ENCODE results near the gene PIK3C2B. TPM values are rescaled to one million over a fixed set of nuclear protein-coding genes. Genes with fewer than 3 reads are reported as not detected.
A peak's percentile ranks its signal among the peaks of the same experiment; 100 is the strongest.

PIK3C2B gene
- total and polyA plus RNA-seq, 9 donors = 22.0 to 37.1 (median 31.7) TPM

- peak; percentile 80 for DNase-seq
Measured at GRCh38 chr1:204507317-204508105, 12.9 kb upstream of the PIK3C2B start.

GRCh38 chr1:204506969-204507316, 12.3 kb upstream of the PIK3C2B start:
- Histone ChIP-seq H3K27me3 (ENCODE audit: control insufficient read depth, insufficient read depth, low read length) (no peaks in the 10 kb centered on the region), H3K4me1 (ENCODE audit: control insufficient read depth, insufficient read depth, low read length) (peaks cover 5% of the 10 kb centered on the region), H3K4me3 (ENCODE audit: low read length) (peak overlapping the region; percentile 67), H3K27ac (ENCODE audit: low read length) (peak overlapping the region; percentile 98), H3K36me3 (ENCODE audit: control insufficient read depth, insufficient read depth, low read length) (no peaks in the 10 kb centered on the region), H3K9me3 (replicated peaks; ENCODE audit: control insufficient read depth, low read depth, low read length) (no peaks in the 10 kb centered on the region)
- WGBS (ENCODE audit: insufficient coverage) = 1% methylated on average over 7 of the region's 13 CpGs
- peak; percentile 98 for DNase-seq

More at GRCh38 chr1:204507317-204508105, 12.9 kb upstream of the PIK3C2B start:
- Histone ChIP-seq H3K27me3 (ENCODE audit: control insufficient read depth, insufficient read depth, low read length) (no peaks in the 10 kb centered on the region), H3K27ac (ENCODE audit: low read length) (peak overlapping the region; percentile 98), H3K9me3 (replicated peaks; ENCODE audit: control insufficient read depth, low read depth, low read length) (no peaks in the 10 kb centered on the region), H3K4me3 (ENCODE audit: low read length) (peak overlapping the region; percentile 67), H3K36me3 (ENCODE audit: control insufficient read depth, insufficient read depth, low read length) (no peaks in the 10 kb centered on the region), H3K4me1 (ENCODE audit: control insufficient read depth, insufficient read depth, low read length) (peaks cover 5% of the 10 kb centered on the region)
- WGBS (ENCODE audit: insufficient coverage) = 0% methylated on average over 7 of the region's 22 CpGs

- Histone ChIP-seq H3K4me1 (ENCODE audit: control insufficient read depth, insufficient read depth, low read length) (peaks cover 5% of the 10 kb centered on the region), H3K27ac (ENCODE audit: low read length) (peak overlapping the region; percentile 87), H3K4me3 (ENCODE audit: low read length) (peak overlapping the region; percentile 50), H3K27me3 (ENCODE audit: control insufficient read depth, insufficient read depth, low read length) (no peaks in the 10 kb centered on the region), H3K9me3 (replicated peaks; ENCODE audit: control insufficient read depth, low read depth, low read length) (no peaks in the 10 kb centered on the region), H3K36me3 (ENCODE audit: control insufficient read depth, insufficient read depth, low read length) (no peaks in the 10 kb centered on the region)
- peak; percentile 92 for DNase-seq
- WGBS (ENCODE audit: insufficient coverage) = 0% methylated on average over 5 of the region's 27 CpGs
Measured at GRCh38 chr1:204506201-204506968, 11.8 kb upstream of the PIK3C2B start.

- peak overlapping the region; percentile 50 for H3K4me3 ChIP-seq (ENCODE audit: low read length)
- peaks cover 5% of the 10 kb centered on the region for H3K4me1 ChIP-seq (ENCODE audit: control insufficient read depth, insufficient read depth, low read length)
- DNase-seq = no peak
- H3K36me3 ChIP-seq (ENCODE audit: control insufficient read depth, insufficient read depth, low read length) = no peaks in the 10 kb centered on the region
- no CpG with 5 or more reads among the region's 4 CpGs for WGBS (ENCODE audit: insufficient coverage)
- no peaks in the 10 kb centered on the region for H3K9me3 ChIP-seq (replicated peaks; ENCODE audit: control insufficient read depth, low read depth, low read length)
- H3K27ac ChIP-seq (ENCODE audit: low read length) = peak overlapping the region; percentile 87
- no peaks in the 10 kb centered on the region for H3K27me3 ChIP-seq (ENCODE audit: control insufficient read depth, insufficient read depth, low read length)
Measured at GRCh38 chr1:204505674-204506200, 11.1 kb upstream of the PIK3C2B start.

- no peak for DNase-seq
- peaks cover 8% of the 10 kb centered on the region for H3K4me1 ChIP-seq (ENCODE audit: control insufficient read depth, insufficient read depth, low read length)
- no CpG with 5 or more reads among the region's 4 CpGs for WGBS (ENCODE audit: insufficient coverage)
- H3K9me3 ChIP-seq (replicated peaks; ENCODE audit: control insufficient read depth, low read depth, low read length) = peaks cover 2% of the 10 kb centered on the region
- H3K27me3 ChIP-seq (ENCODE audit: control insufficient read depth, insufficient read depth, low read length) = no peaks in the 10 kb centered on the region
- H3K27ac ChIP-seq (ENCODE audit: low read length) = no peak overlapping the region
- no peaks in the 10 kb centered on the region for H3K36me3 ChIP-seq (ENCODE audit: control insufficient read depth, insufficient read depth, low read length)
- no peak overlapping the region for H3K4me3 ChIP-seq (ENCODE audit: low read length)
Measured at GRCh38 chr1:204503913-204504519, 9.4 kb upstream of the PIK3C2B start.

GRCh38 chr1:204503122-204503912, 8.7 kb upstream of the PIK3C2B start:
- WGBS (ENCODE audit: insufficient coverage) = no CpG with 5 or more reads among the region's 7 CpGs
- no peaks in the 10 kb centered on the region for H3K36me3 ChIP-seq (ENCODE audit: control insufficient read depth, insufficient read depth, low read length)
- H3K9me3 ChIP-seq (replicated peaks; ENCODE audit: control insufficient read depth, low read depth, low read length) = peaks cover 2% of the 10 kb centered on the region
- H3K4me1 ChIP-seq (ENCODE audit: control insufficient read depth, insufficient read depth, low read length) = peaks cover 8% of the 10 kb centered on the region
- H3K27me3 ChIP-seq (ENCODE audit: control insufficient read depth, insufficient read depth, low read length) = no peaks in the 10 kb centered on the region
- no peak overlapping the region for H3K4me3 ChIP-seq (ENCODE audit: low read length)
- peak; percentile 89 for DNase-seq
- H3K27ac ChIP-seq (ENCODE audit: low read length) = no peak overlapping the region

- Histone ChIP-seq H3K27me3 (ENCODE audit: control insufficient read depth, insufficient read depth, low read length) (no peaks in the 10 kb centered on the region), H3K4me1 (ENCODE audit: control insufficient read depth, insufficient read depth, low read length) (peaks cover 4% of the 10 kb centered on the region), H3K4me3 (ENCODE audit: low read length) (no peak overlapping the region), H3K27ac (ENCODE audit: low read length) (no peak overlapping the region), H3K36me3 (ENCODE audit: control insufficient read depth, insufficient read depth, low read length) (no peaks in the 10 kb centered on the region), H3K9me3 (replicated peaks; ENCODE audit: control insufficient read depth, low read depth, low read length) (peaks cover 2% of the 10 kb centered on the region)
- 33% methylated on average over 1 of the region's 6 CpGs for WGBS (ENCODE audit: insufficient coverage)
- peak; percentile 54 for DNase-seq
Measured at GRCh38 chr1:204502241-204502640, 7.6 kb upstream of the PIK3C2B start.

GRCh38 chr1:204499511-204500468, 5.2 kb upstream of the PIK3C2B start:
- 72% methylated on average over 6 of the region's 7 CpGs for WGBS (ENCODE audit: insufficient coverage)
- Histone ChIP-seq H3K36me3 (ENCODE audit: control insufficient read depth, insufficient read depth, low read length) (no peaks in the 10 kb centered on the region), H3K27me3 (ENCODE audit: control insufficient read depth, insufficient read depth, low read length) (no peaks in the 10 kb centered on the region), H3K9me3 (replicated peaks; ENCODE audit: control insufficient read depth, low read depth, low read length) (peaks cover 2% of the 10 kb centered on the region), H3K4me3 (ENCODE audit: low read length) (no peak overlapping the region), H3K4me1 (ENCODE audit: control insufficient read depth, insufficient read depth, low read length) (peaks cover 8% of the 10 kb centered on the region), H3K27ac (ENCODE audit: low read length) (peak overlapping the region; percentile 11)
- no peak for DNase-seq

- no CpG with 5 or more reads among the region's 3 CpGs for WGBS (ENCODE audit: insufficient coverage)
- no peak for DNase-seq
- no peaks in the 10 kb centered on the region for H3K36me3 ChIP-seq (ENCODE audit: control insufficient read depth, insufficient read depth, low read length)
- H3K9me3 ChIP-seq (replicated peaks; ENCODE audit: control insufficient read depth, low read depth, low read length) = peaks cover 2% of the 10 kb centered on the region
- H3K27ac ChIP-seq (ENCODE audit: low read length) = no peak overlapping the region
- no peaks in the 10 kb centered on the region for H3K27me3 ChIP-seq (ENCODE audit: control insufficient read depth, insufficient read depth, low read length)
- H3K4me3 ChIP-seq (ENCODE audit: low read length) = no peak overlapping the region
- peaks cover 8% of the 10 kb centered on the region for H3K4me1 ChIP-seq (ENCODE audit: control insufficient read depth, insufficient read depth, low read length)
Measured at GRCh38 chr1:204498981-204499380, 4.4 kb upstream of the PIK3C2B start.
